HepG2 (cell line): Measurements from ENCODE around the gene FAM110A. TPM values are rescaled to one million over a fixed set of nuclear protein-coding genes. Genes with fewer than 3 reads are reported as not detected.
A peak's percentile ranks its signal among the peaks of the same experiment; 100 is the strongest.

ENCODE experiments used
- ATF6 ChIP-seq: sonication (generic); formaldehyde crosslinking; conservative IDR thresholded peaks from 2 replicates; pipeline ENCODE4 v1.4.0; 2020; ENCODE audit warnings: missing genetic modification reagents
- CREB3 ChIP-seq: sonication (generic); formaldehyde crosslinking; IDR thresholded peaks from 2 replicates; pipeline ENCODE4 v1.5.0; 2020; ENCODE audit warnings: missing genetic modification reagents
- CSRNP1 ChIP-seq: sonication (generic); formaldehyde crosslinking; IDR thresholded peaks from 2 replicates; pipeline ENCODE4 v1.8.1; 2023; ENCODE audit warnings: mild to moderate bottlenecking, missing genetic modification reagents
- E2F5 ChIP-seq: sonication (generic); formaldehyde crosslinking; conservative IDR thresholded peaks from 2 replicates; pipeline ENCODE4 v1.4.0; 2020; ENCODE audit warnings: missing genetic modification reagents
- RAD51 ChIP-seq: fragments of 450-650 bp; IDR thresholded peaks from 2 replicates; pipeline ENCODE4 v1.6.1; 2016; ENCODE audit warnings: borderline replicate concordance
- RFXANK ChIP-seq: IDR thresholded peaks from 2 replicates; pipeline ENCODE4 v1.6.1; 2016
- SATB2 ChIP-seq: sonication (generic); formaldehyde crosslinking; IDR thresholded peaks from 2 replicates; pipeline ENCODE4 v1.5.0; 2020; ENCODE audit warnings: missing genetic modification reagents
- SOX13 ChIP-seq, 3 experiments: fragments of 450-650 bp in 1 of 3; sonication (generic) in 1 of 3; formaldehyde crosslinking in 1 of 3; IDR thresholded peaks in 2 of 3; conservative IDR thresholded peaks in 1 of 3; 2 replicates each; pipeline versions ENCODE4 v1.5.0 to v1.6.1; 2016 to 2020; ENCODE audit warnings: antibody characterized with exemption in 1 of 3, mild to moderate bottlenecking in 1 of 3, missing compliant biosample characterization in 1 of 3, missing genetic modification reagents in 1 of 3, moderate library complexity in 1 of 3
- THAP11 ChIP-seq: IDR thresholded peaks from 2 replicates; pipeline ENCODE4 v1.6.1; 2016; ENCODE audit warnings: missing biosample characterization, missing genetic modification reagents
- TOPORS ChIP-seq: sonication (generic); formaldehyde crosslinking; IDR thresholded peaks from 2 replicates; pipeline ENCODE4 v1.8.0; 2023; ENCODE audit warnings: mild to moderate bottlenecking, missing genetic modification reagents
- TRIM22 ChIP-seq: fragments of 450-650 bp; IDR thresholded peaks from 2 replicates; pipeline ENCODE4 v1.6.1; 2017
- ZBTB8A ChIP-seq: sonication (generic); formaldehyde crosslinking; IDR thresholded peaks from 2 replicates; pipeline ENCODE4 v1.4.0; 2020; ENCODE audit warnings: mild to moderate bottlenecking, low read depth, missing genetic modification reagents, borderline replicate concordance
- ZNF124 ChIP-seq: sonication (generic); formaldehyde crosslinking; IDR thresholded peaks from 2 replicates; pipeline ENCODE4 v1.4.0; 2020; ENCODE audit warnings: missing genetic modification reagents
- ZNF646 ChIP-seq: sonication (generic); formaldehyde crosslinking; IDR thresholded peaks from 2 replicates; pipeline ENCODE4 v1.9.0; 2021; ENCODE audit warnings: mild to moderate bottlenecking, missing genetic modification reagents
- polyA plus RNA-seq, 8 experiments: library from polyadenylated mRNA; depleted of rRNA in 3 of 8; stranded (reverse) in 7 of 8; unstranded in 1 of 8; fragments of >200 nt; fragmentation: Illumina TruSeq in 4 of 8; extraction: Trizol in 4 of 8; gene quantifications; 2 replicates each; pipeline versions ENCODE4 v1.2.1 to v1.2.3, GENCODE V29; 2011 to 2016; ENCODE audit warnings: low read depth in 4 of 8, missing spikeins in 1 of 8, mixed read lengths in 1 of 8; ENCODE audit not compliant: insufficient read depth in 1 of 8
- total RNA-seq, 5 experiments: library from RNA; depleted of rRNA; stranded (reverse); fragments of >200 nt; fragmentation: Illumina TruSeq; extraction: Trizol; gene quantifications; 2 replicates each; pipeline ENCODE4 v1.2.3, GENCODE V29; 2016; ENCODE audit warnings: low read depth in 1 of 5

FAM110A gene
- total and polyA plus RNA-seq, 2 of the 13 experiments (the other 11 are each of a cell fraction or from before 2014, with no cell fraction given) = 1.9 TPM

- TF ChIP-seq E2F5 (CRISPR knock-in tag) (no peak), CSRNP1 (no peak), THAP11 (CRISPR knock-in tag) (peak; percentile 46; the same call in 1 of the 2 replicates), RAD51 (peak; percentile 56; the same call in 1 of the 2 replicates), TOPORS (CRISPR knock-in tag) (no peak), RFXANK (CRISPR knock-in tag) (0 out of 2 replicates have a peak, but pooled peaks have one; percentile 38), CREB3 (CRISPR knock-in tag) (peak; percentile 71; the same call in 1 of the 2 replicates), SOX13 (IDR thresholded peaks at IDR 0.05) (no peak), SOX13 (CRISPR knock-in tag; conservative IDR thresholded peaks at IDR 0.05 in 1 of 2, IDR thresholded peaks at IDR 0.05 in 1 of 2) (peak in 1 of 2 experiments; percentile 39; a peak in 1 of 4 replicates), TRIM22 (no peak), ZBTB8A (no peak), ZNF646 (CRISPR knock-in tag) (no peak), SATB2 (peak; percentile 91), ZNF124 (peak; percentile 63; the same call in 1 of the 2 replicates), ATF6 (CRISPR knock-in tag) (no peak)
These were observed 45.2 kb downstream of the FAM110A start (continued) for GRCh38 chr20:878511-879307.
